Measurements from ENCODE around the gene TSPAN3.

TSPAN3 gene

GRCh38 chr15:77076323-77076915 is 5.5 kb upstream of the TSPAN3 start:
- DNase-seq (ENCODE audit: low read depth) = no peak
- H3K4me3 ChIP-seq (ENCODE audit: control insufficient read depth, low read depth, low read length) = no peak overlapping the region
- TF ChIP-seq, protein P1, sequence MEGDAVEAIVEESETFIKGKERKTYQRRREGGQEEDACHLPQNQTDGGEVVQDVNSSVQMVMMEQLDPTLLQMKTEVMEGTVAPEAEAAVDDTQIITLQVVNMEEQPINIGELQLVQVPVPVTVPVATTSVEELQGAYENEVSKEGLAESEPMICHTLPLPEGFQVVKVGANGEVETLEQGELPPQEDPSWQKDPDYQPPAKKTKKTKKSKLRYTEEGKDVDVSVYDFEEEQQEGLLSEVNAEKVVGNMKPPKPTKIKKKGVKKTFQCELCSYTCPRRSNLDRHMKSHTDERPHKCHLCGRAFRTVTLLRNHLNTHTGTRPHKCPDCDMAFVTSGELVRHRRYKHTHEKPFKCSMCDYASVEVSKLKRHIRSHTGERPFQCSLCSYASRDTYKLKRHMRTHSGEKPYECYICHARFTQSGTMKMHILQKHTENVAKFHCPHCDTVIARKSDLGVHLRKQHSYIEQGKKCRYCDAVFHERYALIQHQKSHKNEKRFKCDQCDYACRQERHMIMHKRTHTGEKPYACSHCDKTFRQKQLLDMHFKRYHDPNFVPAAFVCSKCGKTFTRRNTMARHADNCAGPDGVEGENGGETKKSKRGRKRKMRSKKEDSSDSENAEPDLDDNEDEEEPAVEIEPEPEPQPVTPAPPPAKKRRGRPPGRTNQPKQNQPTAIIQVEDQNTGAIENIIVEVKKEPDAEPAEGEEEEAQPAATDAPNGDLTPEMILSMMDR (conservative IDR thresholded peaks at IDR 0.05; ENCODE audit: control insufficient read depth, insufficient read depth, low read depth, low read length) = no peak

- no peak overlapping the region for H3K4me3 ChIP-seq (ENCODE audit: control insufficient read depth, low read depth, low read length)
- no peak for DNase-seq (ENCODE audit: low read depth)
- TF ChIP-seq, protein P1 (conservative IDR thresholded peaks at IDR 0.05; ENCODE audit: control insufficient read depth, insufficient read depth, low read depth, low read length) = no peak
These were observed 4.6 kb upstream of the TSPAN3 start for GRCh38 chr15:77075528-77075927.

- no peak for DNase-seq (ENCODE audit: low read depth)
These were observed 3.4 kb upstream of the TSPAN3 start for GRCh38 chr15:77074350-77074749.

GRCh38 chr15:77071305-77072223 is 655 bp upstream of the TSPAN3 start:
- peak; percentile 48 for DNase-seq (ENCODE audit: low read depth)
- H3K4me3 ChIP-seq (ENCODE audit: control insufficient read depth, low read depth, low read length) = no peak overlapping the region
- TF ChIP-seq, protein P1 (conservative IDR thresholded peaks at IDR 0.05; ENCODE audit: control insufficient read depth, insufficient read depth, low read depth, low read length) = no peak

More at GRCh38 chr15:77074350-77074749, 3.4 kb upstream of the TSPAN3 start:
- TF ChIP-seq, protein P1 (conservative IDR thresholded peaks at IDR 0.05; ENCODE audit: control insufficient read depth, insufficient read depth, low read depth, low read length) = no peak
- no peak overlapping the region for H3K4me3 ChIP-seq (ENCODE audit: control insufficient read depth, low read depth, low read length)

- DNase-seq (ENCODE audit: low read depth) = no peak
- TF ChIP-seq, protein P1 (conservative IDR thresholded peaks at IDR 0.05; ENCODE audit: control insufficient read depth, insufficient read depth, low read depth, low read length) = no peak
- peak overlapping the region; percentile 73 for H3K4me3 ChIP-seq (ENCODE audit: control insufficient read depth, low read depth, low read length)
These were observed 772 bp downstream of the TSPAN3 start for GRCh38 chr15:77070180-77070494.

- DNase-seq (ENCODE audit: low read depth) = no peak
- H3K4me3 ChIP-seq (ENCODE audit: control insufficient read depth, low read depth, low read length) = peak overlapping the region; percentile 73
- TF ChIP-seq, protein P1 (conservative IDR thresholded peaks at IDR 0.05; ENCODE audit: control insufficient read depth, insufficient read depth, low read depth, low read length) = no peak
These were observed 1.3 kb downstream of the TSPAN3 start for GRCh38 chr15:77069521-77070121.

All from fibroblast of mammary gland (primary cell).